CD4-positive, alpha-beta T cell treated with Interleukin-17A for 1 hour (primary cell): ENCODE measurements around the gene VAV3.

Experiments used
- DNase-seq: peaks from one replicate; pipeline ENCODE4 v3.0.0-alpha.2; 2020

The VAV3 gene

GRCh38 chr1:107525145-107525544, 439.8 kb downstream of the VAV3 start:
- DNase-seq: no peak

- no peak for DNase-seq
These were observed 440.7 kb downstream of the VAV3 start for GRCh38 chr1:107524301-107524700.

GRCh38 chr1:107523736-107524135, 441.2 kb downstream of the VAV3 start:
- DNase-seq: no peak

- no peak for DNase-seq
These were observed 441.9 kb downstream of the VAV3 start for GRCh38 chr1:107523061-107523460.
